Coronary artery (tissue), 2 donors: ENCODE measurements around the gene LARP6.

Experiments
- DNase-seq: peaks from one replicate; pipeline ENCODE4 v3.0.0-alpha.2; 2017; ENCODE audit warnings: low spot score
- H3K27ac ChIP-seq, 2 donors: fragments of 200-600 bp; sonication (generic); one replicate each; pipeline ENCODE4 v1.5.1; 2016 to 2019
- H3K4me3 ChIP-seq: fragments of 200-600 bp; sonication (generic); 2 replicates; pipeline ENCODE4 v1.5.1; 2016; ENCODE audit warnings: mild to moderate bottlenecking, moderate library complexity
- CTCF ChIP-seq: fragments of 200-600 bp; sonication (generic); IDR thresholded peaks from one replicate; pipeline ENCODE4 v1.5.1; 2019; ENCODE audit warnings: antibody characterized with exemption

The LARP6 gene

DNA sequence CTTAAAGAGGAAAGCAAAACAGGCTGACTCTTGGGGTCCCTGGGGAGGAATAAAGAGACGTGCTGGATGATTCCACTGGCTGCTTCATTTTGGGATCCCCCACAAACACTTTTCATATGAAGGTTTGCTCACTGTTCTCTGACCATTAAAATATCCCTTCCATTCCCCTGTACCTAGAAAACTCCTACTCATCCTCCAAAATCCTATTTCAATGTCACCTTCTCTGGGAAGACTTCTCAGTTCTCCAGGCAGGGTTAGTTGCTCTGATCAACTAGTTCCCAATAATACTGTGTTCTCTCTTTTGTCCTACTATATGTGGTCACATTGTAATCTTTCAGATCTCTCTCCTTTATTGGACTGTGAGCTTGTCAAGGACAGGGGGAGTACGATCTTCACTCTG, 19.0 kb downstream of the LARP6 start:
- peak overlapping the region; percentile 79 to 84 for H3K27ac ChIP-seq
- H3K4me3 ChIP-seq: no peak overlapping the region
- DNase-seq: no peak
- no peak for TF ChIP-seq CTCF

DNA sequence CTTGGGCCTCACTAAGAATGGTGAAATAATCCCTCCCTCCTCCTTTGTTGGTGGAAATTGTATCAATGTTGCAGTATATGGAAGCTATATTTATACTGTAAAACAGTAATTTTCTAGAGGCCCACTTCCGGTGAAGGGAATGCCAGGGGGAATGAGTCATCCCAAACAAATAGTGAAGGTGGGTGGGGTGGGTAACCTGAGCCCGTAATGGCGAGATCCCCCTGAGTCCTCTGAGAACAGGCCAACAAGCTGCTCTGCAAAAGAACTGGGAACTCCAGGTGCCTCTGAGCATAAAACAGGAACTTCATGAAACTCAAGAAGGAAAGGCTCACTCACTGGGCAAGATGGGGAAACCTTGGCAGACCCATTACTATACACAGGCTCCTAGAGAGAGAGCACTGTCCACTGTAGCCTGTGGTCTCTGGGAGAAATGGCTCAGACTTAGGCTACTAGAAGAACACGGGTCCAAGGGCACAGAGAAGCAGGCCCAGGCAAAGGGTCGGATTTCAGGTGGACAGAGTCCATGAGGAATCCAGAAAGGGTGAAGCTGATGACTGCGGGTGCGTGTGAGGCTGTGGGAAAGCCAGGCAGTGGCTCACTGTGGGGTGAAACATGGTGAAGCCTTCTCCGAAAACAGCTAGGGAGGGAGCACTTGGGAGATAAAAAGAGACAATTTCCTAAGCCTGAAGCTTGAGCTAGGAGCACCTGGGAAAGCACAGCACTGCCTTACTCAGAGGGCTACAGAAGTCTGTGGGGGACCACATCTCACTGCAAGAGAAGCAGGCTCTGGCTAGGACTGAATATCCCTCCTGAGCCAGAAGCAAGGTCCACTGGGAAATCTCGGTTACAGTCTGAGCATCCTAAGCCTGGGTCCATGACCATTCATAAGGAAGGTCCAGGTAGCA, 19.8 kb downstream of the LARP6 start:
- Histone ChIP-seq H3K4me3 (no peak overlapping the region), H3K27ac (peak overlapping the region; percentile 79 to 84)
- TF ChIP-seq CTCF: no peak
- no peak for DNase-seq

DNA sequence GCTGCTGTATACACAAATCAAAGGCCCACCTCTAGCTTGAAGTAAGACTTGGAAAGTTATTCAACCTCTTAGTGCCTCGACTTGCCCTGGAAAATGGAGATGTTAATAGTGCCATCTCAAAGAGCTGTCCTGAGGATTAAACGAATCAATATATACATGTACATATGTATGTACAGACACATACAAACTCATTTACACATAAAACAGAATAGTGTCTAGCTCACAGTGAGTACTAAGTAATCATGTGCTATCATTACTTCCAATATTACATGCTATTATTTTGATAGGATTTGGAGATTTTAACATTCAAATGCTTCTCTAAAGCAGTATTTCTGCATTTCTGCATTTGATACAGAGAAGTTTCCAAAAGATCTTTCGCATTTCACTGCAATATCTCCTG, 20.5 kb downstream of the LARP6 start:
- no peak overlapping the region for H3K4me3 ChIP-seq
- peak overlapping the region; percentile 79 to 84 for H3K27ac ChIP-seq
- DNase-seq: no peak
- TF ChIP-seq CTCF: no peak

DNA sequence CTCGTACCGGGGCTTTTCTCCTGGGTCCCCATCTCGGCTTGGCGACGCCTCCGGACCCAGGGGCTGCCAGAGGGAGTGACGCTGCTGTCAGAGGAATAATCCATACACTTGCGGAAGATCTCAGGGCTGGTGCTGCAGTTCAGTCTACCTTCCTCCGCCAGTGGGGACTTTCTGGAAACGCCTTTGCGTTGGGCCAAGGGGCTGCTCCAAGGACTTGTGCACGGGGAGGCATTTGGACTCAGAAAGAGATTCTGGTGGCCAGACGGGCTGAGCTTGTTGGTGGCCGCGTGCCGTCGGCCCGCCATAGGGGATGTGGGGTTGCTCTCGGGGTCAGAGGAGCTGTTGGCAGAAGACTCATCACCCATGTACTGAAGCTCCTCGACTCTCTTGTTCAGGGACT, 21.8 kb downstream of the LARP6 start:
- no peak for DNase-seq
- H3K4me3 ChIP-seq: no peak overlapping the region
- H3K27ac ChIP-seq: no peak overlapping the region
- TF ChIP-seq CTCF: no peak

DNA sequence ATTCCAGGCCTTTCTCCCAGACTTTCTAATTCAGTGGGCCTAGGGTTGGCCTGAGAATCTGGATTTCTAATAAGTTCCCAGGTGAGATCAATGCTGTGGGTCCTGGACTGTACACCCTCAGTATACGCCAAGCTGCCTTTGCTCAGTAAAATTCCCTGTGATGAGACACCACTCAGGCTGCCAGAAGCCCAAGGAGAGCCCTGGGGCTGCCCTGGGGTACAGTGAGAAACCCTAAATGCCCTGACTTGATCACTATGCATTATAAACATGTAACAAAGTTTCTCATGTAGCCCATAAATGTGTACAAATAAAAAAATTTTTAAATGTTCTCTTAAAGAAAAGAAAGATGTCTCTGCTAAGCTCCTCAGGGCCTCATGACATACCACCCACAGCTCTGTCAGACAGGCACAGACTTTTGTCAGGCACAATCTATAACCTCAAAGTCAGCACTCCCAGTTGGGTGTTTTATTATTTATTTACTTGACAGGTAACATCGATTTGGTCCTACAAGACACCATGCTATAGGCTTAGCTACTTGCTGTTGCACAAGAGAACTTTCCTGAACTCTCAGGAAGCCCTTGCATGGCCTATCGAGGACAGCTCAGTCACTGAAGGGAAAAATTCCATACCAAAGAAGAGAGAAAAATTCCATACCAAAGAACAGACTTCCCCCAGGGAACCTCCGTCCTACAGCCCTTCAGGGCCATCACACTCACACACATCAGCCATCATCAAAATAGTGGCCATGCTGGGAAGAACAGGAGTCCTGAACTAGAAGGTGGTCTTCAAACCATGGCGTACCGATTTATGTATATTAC, 22.7 kb downstream of the LARP6 start:
- H3K27ac ChIP-seq: no peak overlapping the region
- DNase-seq: no peak

GRCh38 chr15:70830615-70831014, 23.3 kb downstream of the LARP6 start:
- TF ChIP-seq CTCF: no peak
- H3K27ac ChIP-seq: no peak overlapping the region
- DNase-seq: no peak
- no peak overlapping the region for H3K4me3 ChIP-seq

More for the DNA sequence above, 22.7 kb downstream of the LARP6 start:
- no peak overlapping the region for H3K4me3 ChIP-seq
- TF ChIP-seq CTCF: no peak
